Measurements from ENCODE around the gene KCNQ1. TPM values are rescaled to one million over a fixed set of nuclear protein-coding genes. Genes with fewer than 3 reads are reported as not detected.

The KCNQ1 gene
- total and polyA plus RNA-seq, 9 of the 15 experiments (the other 6 are each of a cell fraction or from before 2014, with no cell fraction given), result 0.44 TPM; not detected in 8

- intact Hi-C loops (cut with micrococcal nuclease) (no loop called here), in situ Hi-C loops (cut with MboI) (no loop called here)
- H2AFZ ChIP-seq (ENCODE audit: low read depth, low read length), result no peak overlapping the region
- FAIRE-seq (no peak), DNase-seq (ENCODE audit: extremely low read depth in 1 of 4, low spot score in 3 of 4) (no peak), ATAC-seq (no peak)
- no peaks in the 10 kb centered on the region for H3K79me2 ChIP-seq (ENCODE audit: control insufficient read depth, insufficient read depth, low read length)
- no peak overlapping the region for H3K27ac ChIP-seq (ENCODE audit: extremely low read depth, low read depth, low read length)
- CTCF ChIA-PET (ENCODE audit: low intra/inter-chr PET ratio), result no interaction called here
- no peaks in the 10 kb centered on the region for H4K20me1 ChIP-seq (replicated peaks; ENCODE audit: control insufficient read depth, insufficient read depth, low read length)
- H3K27me3 ChIP-seq (ENCODE audit: control insufficient read depth in 2 of 2, insufficient read depth in 2 of 2, low read length in 2 of 2), result no peaks in the 10 kb centered on the region; a peak in 1 of 5 replicates
- no peaks in the 10 kb centered on the region for H3K36me3 ChIP-seq (ENCODE audit: control insufficient read depth, insufficient read depth, low read length)
- H3K9ac ChIP-seq (ENCODE audit: insufficient read depth in 1 of 2, low read depth in 2 of 2, low read length in 2 of 2), result no peak overlapping the region
- no peak overlapping the region for H3K4me2 ChIP-seq (ENCODE audit: insufficient read depth, low read length)
- H3K4me3 ChIP-seq, result no peak overlapping the region
- H3K9me1 ChIP-seq (ENCODE audit: control insufficient read depth, insufficient read depth, low read length), result peaks cover 5% of the 10 kb centered on the region
- no peaks in the 10 kb centered on the region for H3K9me3 ChIP-seq (replicated peaks; ENCODE audit: control insufficient read depth, insufficient read depth, low read depth, low read length)
- TF ChIP-seq NR3C1 (CRISPR knock-in tag; IDR thresholded peaks at IDR 0.05) (no peak), NCOA4 (IDR thresholded peaks at IDR 0.05; ENCODE audit: partially characterized antibody) (no peak), POLR3G (IDR thresholded peaks at IDR 0.05; ENCODE audit: extremely low read depth, insufficient read length, insufficient replicate concordance) (no peak), NFXL1 (CRISPR knock-in tag; IDR thresholded peaks at IDR 0.05) (no peak), NFIC (IDR thresholded peaks at IDR 0.05) (no peak), E2F8 (IDR thresholded peaks at IDR 0.05; ENCODE audit: low read depth, partially characterized antibody) (no peak), RREB1 (CRISPR knock-in tag; IDR thresholded peaks at IDR 0.05) (no peak), ZNF316 (IDR thresholded peaks at IDR 0.05) (no peak)
- TF ChIP-seq, protein P1, sequence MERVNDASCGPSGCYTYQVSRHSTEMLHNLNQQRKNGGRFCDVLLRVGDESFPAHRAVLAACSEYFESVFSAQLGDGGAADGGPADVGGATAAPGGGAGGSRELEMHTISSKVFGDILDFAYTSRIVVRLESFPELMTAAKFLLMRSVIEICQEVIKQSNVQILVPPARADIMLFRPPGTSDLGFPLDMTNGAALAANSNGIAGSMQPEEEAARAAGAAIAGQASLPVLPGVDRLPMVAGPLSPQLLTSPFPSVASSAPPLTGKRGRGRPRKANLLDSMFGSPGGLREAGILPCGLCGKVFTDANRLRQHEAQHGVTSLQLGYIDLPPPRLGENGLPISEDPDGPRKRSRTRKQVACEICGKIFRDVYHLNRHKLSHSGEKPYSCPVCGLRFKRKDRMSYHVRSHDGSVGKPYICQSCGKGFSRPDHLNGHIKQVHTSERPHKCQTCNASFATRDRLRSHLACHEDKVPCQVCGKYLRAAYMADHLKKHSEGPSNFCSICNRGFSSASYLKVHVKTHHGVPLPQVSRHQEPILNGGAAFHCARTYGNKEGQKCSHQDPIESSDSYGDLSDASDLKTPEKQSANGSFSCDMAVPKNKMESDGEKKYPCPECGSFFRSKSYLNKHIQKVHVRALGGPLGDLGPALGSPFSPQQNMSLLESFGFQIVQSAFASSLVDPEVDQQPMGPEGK (CRISPR knock-in tag; IDR thresholded peaks at IDR 0.05; ENCODE audit: borderline replicate concordance), result no peak
- BruUV-seq (replicated peaks), result no TSS peak
- POLR2A ChIA-PET, result interaction anchor here (0.6 kb wide), 1 partner anchor 11 kb away, joined by 3 read pairs; no protein-coding TSS in a partner anchor
- H3K4me1 ChIP-seq (replicated peaks in 1 of 2; ENCODE audit: control insufficient read depth in 2 of 2, insufficient read depth in 2 of 2, low read length in 2 of 2), result peaks cover 17 to 73% of the 10 kb centered on the region in 2 experiments
- 73% methylated on average over 13 of the region's 14 CpGs for WGBS (ENCODE audit: insufficient coverage, low coverage, missing lambda C conversion rate)
Measured at GRCh38 chr11:2843551-2843950, 398.7 kb downstream of the KCNQ1 start.
